Measurements from ENCODE around the gene TPST1. TPM values are rescaled to one million over a fixed set of nuclear protein-coding genes. Genes with fewer than 3 reads are reported as not detected.

TPST1 gene
- total RNA-seq, 1 experiment from 2014 or later: 15.9 TPM

DNA sequence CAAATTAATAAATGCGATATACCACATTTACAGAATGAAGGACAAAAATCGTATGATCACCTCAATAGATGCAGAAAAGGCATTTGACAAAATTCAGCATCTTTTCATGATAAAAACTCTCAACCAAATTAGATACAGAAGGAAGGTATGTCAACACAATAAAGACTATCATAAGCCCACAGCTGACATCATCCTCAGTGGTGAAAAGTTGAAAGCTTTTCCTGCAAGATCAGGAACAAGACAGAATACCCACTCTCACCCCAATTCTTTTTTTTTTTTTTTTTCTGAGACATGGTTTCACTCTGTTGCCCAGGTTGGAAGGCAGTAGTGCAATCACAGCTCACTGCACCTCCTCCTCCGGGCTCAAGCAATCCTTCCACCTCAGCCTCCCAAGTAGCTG, 67.2 kb downstream of the TPST1 start:
- no peak overlapping the region for H2AFZ ChIP-seq (ENCODE audit: low read length)
- H3K23me2 ChIP-seq (ENCODE audit: insufficient read length, low read depth, low read length, poor library complexity, severe bottlenecking): no peaks in the 10 kb centered on the region
- TF ChIP-seq, protein P1, sequence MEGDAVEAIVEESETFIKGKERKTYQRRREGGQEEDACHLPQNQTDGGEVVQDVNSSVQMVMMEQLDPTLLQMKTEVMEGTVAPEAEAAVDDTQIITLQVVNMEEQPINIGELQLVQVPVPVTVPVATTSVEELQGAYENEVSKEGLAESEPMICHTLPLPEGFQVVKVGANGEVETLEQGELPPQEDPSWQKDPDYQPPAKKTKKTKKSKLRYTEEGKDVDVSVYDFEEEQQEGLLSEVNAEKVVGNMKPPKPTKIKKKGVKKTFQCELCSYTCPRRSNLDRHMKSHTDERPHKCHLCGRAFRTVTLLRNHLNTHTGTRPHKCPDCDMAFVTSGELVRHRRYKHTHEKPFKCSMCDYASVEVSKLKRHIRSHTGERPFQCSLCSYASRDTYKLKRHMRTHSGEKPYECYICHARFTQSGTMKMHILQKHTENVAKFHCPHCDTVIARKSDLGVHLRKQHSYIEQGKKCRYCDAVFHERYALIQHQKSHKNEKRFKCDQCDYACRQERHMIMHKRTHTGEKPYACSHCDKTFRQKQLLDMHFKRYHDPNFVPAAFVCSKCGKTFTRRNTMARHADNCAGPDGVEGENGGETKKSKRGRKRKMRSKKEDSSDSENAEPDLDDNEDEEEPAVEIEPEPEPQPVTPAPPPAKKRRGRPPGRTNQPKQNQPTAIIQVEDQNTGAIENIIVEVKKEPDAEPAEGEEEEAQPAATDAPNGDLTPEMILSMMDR (conservative IDR thresholded peaks at IDR 0.05): no peak
- no peak overlapping the region for H4K91ac ChIP-seq (ENCODE audit: insufficient read length, low read depth, low read length)
- H3K4me2 ChIP-seq (ENCODE audit: insufficient read depth, insufficient read length, low read length): no peak overlapping the region
- no peak overlapping the region for H3K56ac ChIP-seq (ENCODE audit: insufficient read length, low read depth, low read length)
- H2BK5ac ChIP-seq (ENCODE audit: insufficient read length, low read length): no peak overlapping the region
- H3K79me1 ChIP-seq (ENCODE audit: insufficient read depth, low read depth, low read length, poor library complexity, severe bottlenecking): no peaks in the 10 kb centered on the region
- no CpG with 5 or more reads among the region's 3 CpGs for WGBS (ENCODE audit: extremely low coverage, insufficient read length, low lambda C conversion rate)
- H2BK20ac ChIP-seq (ENCODE audit: low read depth, low read length, poor library complexity, severe bottlenecking): no peak overlapping the region
- Mint-ChIP-seq H3K27ac (no peak overlapping the region), H3K4me1 (peaks cover 14% of the 10 kb centered on the region in 2 experiments), H3K27me3 (ENCODE audit: low read depth) (no peaks in the 10 kb centered on the region), H3K36me3 (ENCODE audit: insufficient read depth in 1 of 3, low read depth in 3 of 3) (peaks cover 0 to 9% (median 0%) of the 10 kb centered on the region in 3 experiments; a peak in 1 of 7 replicates), H3K4me3 (no peak overlapping the region), H3K9me3 (no peaks in the 10 kb centered on the region; a peak in 1 of 5 replicates)
- no peaks in the 10 kb centered on the region for H3K4me1 ChIP-seq (ENCODE audit: insufficient read depth, low read length)
- H3K27me3 ChIP-seq (ENCODE audit: insufficient read depth, low read length): no peaks in the 10 kb centered on the region
- H4K20me1 ChIP-seq (ENCODE audit: control insufficient read depth, insufficient read depth, insufficient read length): no peaks in the 10 kb centered on the region
- no peak overlapping the region for H3K9ac ChIP-seq (ENCODE audit: extremely low read depth, insufficient read length, low read length)
- no peaks in the 10 kb centered on the region for H3K9me3 ChIP-seq (ENCODE audit: control insufficient read depth, low read depth, low read length)
- H3K14ac ChIP-seq (ENCODE audit: insufficient read depth, low read length): no peak overlapping the region
- no peak overlapping the region for H3K23ac ChIP-seq (ENCODE audit: insufficient read length, low read depth, low read length)
- H2BK120ac ChIP-seq (ENCODE audit: low read depth, low read length, poor library complexity, severe bottlenecking): no peak overlapping the region
- H4K5ac ChIP-seq (ENCODE audit: insufficient read length, low read depth, low read length): no peak overlapping the region
- H3K18ac ChIP-seq (ENCODE audit: insufficient read length, low read depth, low read length): no peak overlapping the region
- no peak overlapping the region for H2AK5ac ChIP-seq (ENCODE audit: insufficient read length, low read length)
- H3K27ac ChIP-seq (ENCODE audit: insufficient read length, low read depth, low read length): no peak overlapping the region
- no peak overlapping the region for H2BK12ac ChIP-seq (ENCODE audit: insufficient read length, low read depth, low read length)
- H4K8ac ChIP-seq (replicated peaks; ENCODE audit: insufficient read length, low read depth, low read length): no peak overlapping the region
- H3K79me2 ChIP-seq (ENCODE audit: insufficient read depth, low read length): no peaks in the 10 kb centered on the region
- H3K4ac ChIP-seq (ENCODE audit: low read depth, low read length): no peak overlapping the region
- no peak overlapping the region for H2BK15ac ChIP-seq (ENCODE audit: low read depth, low read length)
- H3T11ph ChIP-seq (ENCODE audit: low read length): no peak overlapping the region
- no peak for DNase-seq
